ENCODE results near the gene ATL1. TPM values are rescaled to one million over a fixed set of nuclear protein-coding genes. Genes with fewer than 3 reads are reported as not detected.
A peak's percentile ranks its signal among the peaks of the same experiment; 100 is the strongest.
"Not testable (repeated sequence)": the region's sequence is repeated elsewhere in the genome, so short reads cannot be mapped to it uniquely, and the experiment has no call there.

The ATL1 gene
- total RNA-seq, 1 donor from 2014 or later, result 5.2 TPM

- not testable (repeated sequence) for H3K4me3 ChIP-seq (ENCODE audit: low read length in 3 of 3); H3K27me3 ChIP-seq (ENCODE audit: control insufficient read depth in 3 of 3, insufficient read depth in 3 of 3, low read length in 3 of 3); H3K9ac ChIP-seq (ENCODE audit: low read depth in 1 of 3, low read length in 3 of 3); H3K9me3 ChIP-seq (ENCODE audit: control insufficient read depth in 3 of 3, low read length in 3 of 3); H3K36me3 ChIP-seq (ENCODE audit: control insufficient read depth in 3 of 3, insufficient read depth in 3 of 3, low read length in 3 of 3); H3K4me1 ChIP-seq (ENCODE audit: control insufficient read depth in 3 of 3, insufficient read depth in 3 of 3, low read length in 3 of 3); H3K27ac ChIP-seq (ENCODE audit: low read depth, low read length)
Measured at GRCh38 chr14:50552796-50553195, 7.1 kb upstream of the ATL1 start.

GRCh38 chr14:50560931-50561285, 963 bp downstream of the ATL1 start:
- Histone ChIP-seq H3K36me3 (ENCODE audit: control insufficient read depth in 3 of 3, insufficient read depth in 3 of 3, low read length in 3 of 3) (no peaks in the 10 kb centered on the region), H3K27ac (ENCODE audit: low read depth, low read length) (peak overlapping the region; percentile 68), H3K27me3 (ENCODE audit: control insufficient read depth in 3 of 3, insufficient read depth in 3 of 3, low read length in 3 of 3) (peaks cover 0 to 19% (median 4%) of the 10 kb centered on the region in 3 donors)

GRCh38 chr14:50562841-50563240, 2.9 kb downstream of the ATL1 start:
- H3K4me1 ChIP-seq (ENCODE audit: control insufficient read depth in 3 of 3, insufficient read depth in 3 of 3, low read length in 3 of 3), result peaks cover 6 to 13% (median 8%) of the 10 kb centered on the region in 3 donors
- no peak overlapping the region for H3K4me3 ChIP-seq (ENCODE audit: low read length in 3 of 3)
- H3K9ac ChIP-seq (ENCODE audit: low read depth in 1 of 3, low read length in 3 of 3), result no peak overlapping the region
- no peak overlapping the region for H3K27ac ChIP-seq (ENCODE audit: low read depth, low read length)
- no peaks in the 10 kb centered on the region for H3K36me3 ChIP-seq (ENCODE audit: control insufficient read depth in 3 of 3, insufficient read depth in 3 of 3, low read length in 3 of 3)
- no peaks in the 10 kb centered on the region for H3K9me3 ChIP-seq (ENCODE audit: control insufficient read depth in 3 of 3, low read length in 3 of 3)
- H3K27me3 ChIP-seq (ENCODE audit: control insufficient read depth in 3 of 3, insufficient read depth in 3 of 3, low read length in 3 of 3), result peaks cover 0 to 19% (median 4%) of the 10 kb centered on the region in 3 donors

More at GRCh38 chr14:50560931-50561285, 963 bp downstream of the ATL1 start:
- H3K4me3 ChIP-seq (ENCODE audit: low read length in 3 of 3), result peak overlapping the region; percentile 74 to 86 (median 79)
- no peaks in the 10 kb centered on the region for H3K9me3 ChIP-seq (ENCODE audit: control insufficient read depth in 3 of 3, low read length in 3 of 3)
- H3K9ac ChIP-seq (ENCODE audit: low read depth in 1 of 3, low read length in 3 of 3), result peak overlapping the region in 2 of 3 donors; percentile 23 to 80
- peaks cover 6 to 13% (median 8%) of the 10 kb centered on the region in 3 donors for H3K4me1 ChIP-seq (ENCODE audit: control insufficient read depth in 3 of 3, insufficient read depth in 3 of 3, low read length in 3 of 3)

- Histone ChIP-seq H3K9ac (ENCODE audit: low read depth in 1 of 3, low read length in 3 of 3) (no peak overlapping the region), H3K4me3 (ENCODE audit: low read length in 3 of 3) (no peak overlapping the region), H3K27me3 (ENCODE audit: control insufficient read depth in 3 of 3, insufficient read depth in 3 of 3, low read length in 3 of 3) (no peaks in the 10 kb centered on the region), H3K4me1 (ENCODE audit: control insufficient read depth in 3 of 3, insufficient read depth in 3 of 3, low read length in 3 of 3) (no peaks in the 10 kb centered on the region), H3K27ac (ENCODE audit: low read depth, low read length) (no peak overlapping the region), H3K9me3 (ENCODE audit: control insufficient read depth in 3 of 3, low read length in 3 of 3) (peaks cover 0 to 10% (median 5%) of the 10 kb centered on the region in 3 donors), H3K36me3 (ENCODE audit: control insufficient read depth in 3 of 3, insufficient read depth in 3 of 3, low read length in 3 of 3) (no peaks in the 10 kb centered on the region)
Measured at GRCh38 chr14:50569714-50570274, 9.8 kb downstream of the ATL1 start.

- Histone ChIP-seq H3K27ac (ENCODE audit: low read depth, low read length) (no peak overlapping the region), H3K4me1 (ENCODE audit: control insufficient read depth in 3 of 3, insufficient read depth in 3 of 3, low read length in 3 of 3) (no peaks in the 10 kb centered on the region), H3K36me3 (ENCODE audit: control insufficient read depth in 3 of 3, insufficient read depth in 3 of 3, low read length in 3 of 3) (no peaks in the 10 kb centered on the region), H3K9ac (ENCODE audit: low read depth in 1 of 3, low read length in 3 of 3) (no peak overlapping the region), H3K27me3 (ENCODE audit: control insufficient read depth in 3 of 3, insufficient read depth in 3 of 3, low read length in 3 of 3) (no peaks in the 10 kb centered on the region), H3K4me3 (ENCODE audit: low read length in 3 of 3) (no peak overlapping the region), H3K9me3 (ENCODE audit: control insufficient read depth in 3 of 3, low read length in 3 of 3) (peaks cover 0 to 10% (median 5%) of the 10 kb centered on the region in 3 donors)
Measured at GRCh38 chr14:50573862-50574261, 13.9 kb downstream of the ATL1 start.

- Histone ChIP-seq H3K27me3 (ENCODE audit: control insufficient read depth in 3 of 3, insufficient read depth in 3 of 3, low read length in 3 of 3) (no peaks in the 10 kb centered on the region), H3K4me3 (ENCODE audit: low read length in 3 of 3) (no peak overlapping the region), H3K27ac (ENCODE audit: low read depth, low read length) (no peak overlapping the region), H3K9ac (ENCODE audit: low read depth in 1 of 3, low read length in 3 of 3) (no peak overlapping the region), H3K9me3 (ENCODE audit: control insufficient read depth in 3 of 3, low read length in 3 of 3) (peaks cover 0 to 4% (median 0%) of the 10 kb centered on the region in 3 donors), H3K4me1 (ENCODE audit: control insufficient read depth in 3 of 3, insufficient read depth in 3 of 3, low read length in 3 of 3) (no peaks in the 10 kb centered on the region), H3K36me3 (ENCODE audit: control insufficient read depth in 3 of 3, insufficient read depth in 3 of 3, low read length in 3 of 3) (no peaks in the 10 kb centered on the region)
Measured at GRCh38 chr14:50575769-50576168, 15.8 kb downstream of the ATL1 start.

GRCh38 chr14:50577982-50578381, 18.0 kb downstream of the ATL1 start:
- H3K27me3 ChIP-seq (ENCODE audit: control insufficient read depth in 3 of 3, insufficient read depth in 3 of 3, low read length in 3 of 3), result no peaks in the 10 kb centered on the region
- H3K27ac ChIP-seq (ENCODE audit: low read depth, low read length), result no peak overlapping the region
- no peaks in the 10 kb centered on the region for H3K9me3 ChIP-seq (ENCODE audit: control insufficient read depth in 3 of 3, low read length in 3 of 3)
- H3K36me3 ChIP-seq (ENCODE audit: control insufficient read depth in 3 of 3, insufficient read depth in 3 of 3, low read length in 3 of 3), result no peaks in the 10 kb centered on the region
- H3K4me3 ChIP-seq (ENCODE audit: low read length in 3 of 3), result no peak overlapping the region
- no peak overlapping the region for H3K9ac ChIP-seq (ENCODE audit: low read depth in 1 of 3, low read length in 3 of 3)
- no peaks in the 10 kb centered on the region for H3K4me1 ChIP-seq (ENCODE audit: control insufficient read depth in 3 of 3, insufficient read depth in 3 of 3, low read length in 3 of 3)

GRCh38 chr14:50578433-50578832, 18.5 kb downstream of the ATL1 start:
- no peak overlapping the region for H3K27ac ChIP-seq (ENCODE audit: low read depth, low read length)
- H3K9ac ChIP-seq (ENCODE audit: low read depth in 1 of 3, low read length in 3 of 3), result no peak overlapping the region
- H3K36me3 ChIP-seq (ENCODE audit: control insufficient read depth in 3 of 3, insufficient read depth in 3 of 3, low read length in 3 of 3), result no peaks in the 10 kb centered on the region
- H3K4me3 ChIP-seq (ENCODE audit: low read length in 3 of 3), result no peak overlapping the region
- H3K27me3 ChIP-seq (ENCODE audit: control insufficient read depth in 3 of 3, insufficient read depth in 3 of 3, low read length in 3 of 3), result no peaks in the 10 kb centered on the region
- H3K4me1 ChIP-seq (ENCODE audit: control insufficient read depth in 3 of 3, insufficient read depth in 3 of 3, low read length in 3 of 3), result no peaks in the 10 kb centered on the region
- no peaks in the 10 kb centered on the region for H3K9me3 ChIP-seq (ENCODE audit: control insufficient read depth in 3 of 3, low read length in 3 of 3)

- Histone ChIP-seq H3K36me3 (ENCODE audit: control insufficient read depth in 3 of 3, insufficient read depth in 3 of 3, low read length in 3 of 3) (no peaks in the 10 kb centered on the region), H3K27me3 (ENCODE audit: control insufficient read depth in 3 of 3, insufficient read depth in 3 of 3, low read length in 3 of 3) (no peaks in the 10 kb centered on the region)
Measured at GRCh38 chr14:50590464-50590863, 30.5 kb downstream of the ATL1 start.

GRCh38 chr14:50594577-50595316, 34.8 kb downstream of the ATL1 start:
- no peaks in the 10 kb centered on the region for H3K27me3 ChIP-seq (ENCODE audit: control insufficient read depth in 3 of 3, insufficient read depth in 3 of 3, low read length in 3 of 3)
- no peaks in the 10 kb centered on the region for H3K9me3 ChIP-seq (ENCODE audit: control insufficient read depth in 3 of 3, low read length in 3 of 3)
- no peaks in the 10 kb centered on the region for H3K4me1 ChIP-seq (ENCODE audit: control insufficient read depth in 3 of 3, insufficient read depth in 3 of 3, low read length in 3 of 3)
- H3K4me3 ChIP-seq (ENCODE audit: low read length in 3 of 3), result no peak overlapping the region
- H3K27ac ChIP-seq (ENCODE audit: low read depth, low read length), result no peak overlapping the region
- H3K9ac ChIP-seq (ENCODE audit: low read depth in 1 of 3, low read length in 3 of 3), result no peak overlapping the region
- H3K36me3 ChIP-seq (ENCODE audit: control insufficient read depth in 3 of 3, insufficient read depth in 3 of 3, low read length in 3 of 3), result no peaks in the 10 kb centered on the region

More at GRCh38 chr14:50590464-50590863, 30.5 kb downstream of the ATL1 start:
- Histone ChIP-seq H3K4me3 (ENCODE audit: low read length in 3 of 3) (no peak overlapping the region), H3K9ac (ENCODE audit: low read depth in 1 of 3, low read length in 3 of 3) (no peak overlapping the region), H3K9me3 (ENCODE audit: control insufficient read depth in 3 of 3, low read length in 3 of 3) (no peaks in the 10 kb centered on the region), H3K4me1 (ENCODE audit: control insufficient read depth in 3 of 3, insufficient read depth in 3 of 3, low read length in 3 of 3) (no peaks in the 10 kb centered on the region), H3K27ac (ENCODE audit: low read depth, low read length) (no peak overlapping the region)

Measured in skeletal muscle tissue (tissue), 4 donors.